NCI-H187 (cell line): ENCODE data around the gene NTRK3.
A peak's percentile ranks its signal among the peaks of the same experiment; 100 is the strongest.

ENCODE experiments used
- DNase-seq, 2 experiments: peaks; one replicate each; lab custom pipeline; 2025; lab: John Stamatoyannopoulos, UW

NTRK3 gene

DNA sequence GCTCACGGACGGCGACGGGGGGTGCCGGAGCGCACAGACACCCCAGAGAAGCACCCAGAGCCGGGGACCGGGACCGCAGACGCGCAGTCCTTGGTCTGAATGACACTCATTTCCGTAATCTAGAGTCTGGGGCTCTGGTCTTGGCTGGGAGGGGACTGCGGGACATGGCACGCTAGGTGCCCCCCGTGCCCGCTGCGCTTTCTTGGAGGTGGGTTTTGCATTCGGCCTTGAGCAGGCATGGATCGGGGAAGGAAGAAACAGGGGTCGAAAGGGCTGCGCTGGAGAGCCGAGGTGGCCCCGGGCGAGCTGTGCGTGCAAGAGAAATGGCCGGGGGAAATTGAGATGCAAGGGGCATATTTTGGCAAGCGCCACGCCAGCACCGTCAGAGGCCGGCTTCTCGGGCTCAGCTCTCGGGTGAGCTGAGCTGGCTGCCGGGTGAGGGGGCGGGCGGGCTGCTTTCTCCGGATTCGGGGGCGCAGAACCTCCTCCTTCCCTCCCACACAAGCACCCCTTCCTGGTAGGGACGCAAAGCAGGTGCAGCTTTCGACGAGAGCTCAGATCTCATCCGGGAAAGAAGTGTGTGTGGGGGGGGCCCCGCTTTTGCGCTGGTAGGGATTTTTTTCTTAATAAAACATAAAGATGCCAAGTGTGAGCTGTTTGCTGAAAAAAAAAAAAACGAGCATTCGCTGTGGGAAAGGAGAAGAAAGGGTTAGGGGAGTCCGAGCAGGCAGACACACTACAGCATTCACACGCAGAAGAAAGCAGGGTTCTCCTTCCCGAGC, 963 bp upstream of the NTRK3 start:
- DNase-seq: no peak

DNA sequence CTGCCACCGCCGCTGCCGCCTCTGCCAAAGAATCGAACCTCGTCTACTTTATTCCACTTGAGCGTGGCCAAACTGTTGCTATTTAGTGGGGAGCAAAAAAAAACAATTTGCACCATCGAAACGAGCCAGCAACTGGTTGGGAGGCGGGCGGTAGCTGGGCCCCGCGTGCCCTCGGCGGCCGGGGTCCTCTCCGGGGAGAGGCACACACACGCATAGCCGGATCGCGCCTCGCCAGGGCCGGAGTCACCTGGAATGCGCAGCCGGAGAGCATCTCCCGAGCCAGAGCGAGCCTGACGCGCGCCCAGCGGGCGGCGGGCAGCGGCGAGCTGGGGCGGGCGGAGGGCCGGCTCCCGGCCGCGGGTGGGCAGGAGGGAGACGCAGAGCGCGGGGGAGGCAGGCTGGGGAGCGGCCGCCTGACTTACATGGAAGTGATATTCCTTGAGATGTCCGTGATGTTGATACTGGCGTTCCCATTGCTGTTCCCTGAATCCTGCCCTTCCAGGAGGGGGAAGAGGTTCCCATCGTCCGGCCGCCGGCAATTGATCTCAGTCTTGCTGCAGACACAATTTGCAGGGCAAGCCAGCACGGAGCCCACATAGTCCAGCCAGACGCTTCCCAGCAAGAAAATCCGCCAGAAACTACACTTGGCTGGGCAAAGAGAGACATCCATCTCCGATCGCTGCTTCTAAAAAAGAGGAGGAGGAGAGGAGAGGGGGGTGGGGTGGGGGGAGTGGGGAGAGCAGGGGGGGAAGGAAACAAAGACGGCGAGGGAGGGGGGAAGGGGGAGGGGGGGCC, 858 bp downstream of the NTRK3 start:
- DNase-seq: no peak

DNA sequence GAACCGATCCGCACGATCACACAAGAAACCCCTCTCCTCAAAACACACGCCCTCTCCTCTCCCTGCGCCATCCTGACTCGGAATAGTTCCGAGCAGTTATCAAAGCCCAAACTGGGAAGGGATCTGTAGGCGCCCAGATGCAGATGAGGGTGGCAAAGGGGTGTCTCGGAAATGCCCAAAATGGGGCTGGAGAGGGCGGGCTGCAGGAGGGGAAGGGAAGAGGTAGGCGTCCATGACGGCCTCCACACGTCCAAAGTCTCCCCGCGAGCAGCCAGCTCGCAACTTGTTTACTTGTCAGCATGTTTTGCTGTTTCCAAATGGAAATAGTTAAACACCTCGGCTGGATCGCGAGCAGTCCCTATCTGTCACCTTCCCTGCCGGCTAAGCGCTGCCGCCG, 1.5 kb downstream of the NTRK3 start:
- no peak for DNase-seq

DNA sequence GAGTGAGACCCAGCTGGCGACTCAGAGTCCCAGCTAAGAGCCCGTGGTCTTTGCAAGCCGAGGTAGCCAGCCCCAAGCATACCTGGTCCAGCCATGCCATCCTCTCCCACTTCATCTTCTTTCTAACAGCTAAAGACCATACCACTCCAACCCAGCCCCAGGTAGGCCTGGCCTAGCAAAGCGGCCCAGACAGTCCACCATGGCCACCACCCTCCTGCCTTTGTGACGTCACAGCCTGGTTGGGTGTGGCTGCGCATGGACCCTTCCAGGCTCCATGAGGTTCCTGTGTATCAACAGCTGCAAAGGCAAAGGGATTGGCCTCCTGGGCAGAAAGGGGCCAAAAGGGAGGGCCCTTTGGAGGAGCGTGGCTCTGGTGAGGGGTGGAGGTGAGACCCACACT, 4.1 kb downstream of the NTRK3 start:
- DNase-seq: no peak

DNA sequence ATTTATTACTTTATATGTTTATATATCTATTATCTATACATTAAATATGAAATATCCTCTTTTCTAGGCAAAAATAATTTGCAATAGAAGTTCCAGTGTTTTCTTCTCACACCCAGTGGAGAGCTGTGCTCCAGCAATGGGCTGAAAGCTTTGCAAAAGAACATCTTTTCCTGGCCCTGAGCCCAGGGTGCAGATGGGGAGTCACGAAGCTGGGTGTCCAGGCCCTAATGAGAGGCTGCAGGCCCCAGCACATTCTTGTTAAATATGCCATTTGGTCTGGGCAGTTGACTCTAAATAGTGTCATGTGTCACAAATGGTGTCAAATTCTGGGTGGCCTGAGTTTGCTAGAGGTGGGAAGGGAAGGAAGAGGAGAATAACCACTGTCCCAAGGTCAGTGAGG, 5.7 kb downstream of the NTRK3 start:
- DNase-seq: no peak

DNA sequence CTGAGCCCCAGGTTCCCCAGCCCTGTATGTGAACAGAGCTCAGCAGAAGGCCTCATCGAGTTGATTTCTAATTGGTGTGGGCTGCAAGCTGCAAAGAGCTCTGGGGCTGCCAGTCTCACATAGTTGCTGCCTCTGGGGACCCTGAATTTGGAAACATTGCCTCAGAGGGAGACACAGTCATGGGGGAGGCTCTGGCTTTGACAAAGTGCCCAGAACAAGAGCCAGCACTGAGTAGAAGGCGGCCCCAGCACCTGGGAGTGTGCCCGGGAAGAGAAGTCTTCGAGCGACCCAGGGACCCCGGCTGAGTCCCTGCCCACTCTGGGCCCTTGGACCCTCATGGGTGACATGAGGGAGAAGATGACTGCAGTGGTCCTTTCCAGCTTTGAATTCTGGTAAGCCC, 7.3 kb downstream of the NTRK3 start:
- no peak for DNase-seq

DNA sequence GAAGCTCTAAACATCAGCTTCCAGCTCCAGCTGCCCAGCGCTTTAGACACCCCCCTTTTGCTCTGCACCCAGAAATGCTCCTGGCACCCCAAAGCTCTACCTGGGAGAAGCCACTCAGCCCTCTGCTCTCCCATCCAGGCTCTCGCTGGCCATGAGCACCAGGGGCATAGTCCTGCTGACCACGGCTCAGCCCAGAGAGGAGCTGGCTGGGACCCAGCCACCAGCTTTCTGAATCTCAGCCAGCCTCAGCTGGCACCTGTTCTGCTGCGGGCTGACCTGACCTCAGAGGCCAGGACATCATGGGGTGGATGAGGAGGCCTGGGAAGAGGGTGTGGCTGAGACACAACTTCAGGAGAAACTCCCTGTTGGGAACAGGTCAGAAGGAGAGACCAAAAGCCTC, 8.6 kb downstream of the NTRK3 start:
- DNase-seq: no peak

DNA sequence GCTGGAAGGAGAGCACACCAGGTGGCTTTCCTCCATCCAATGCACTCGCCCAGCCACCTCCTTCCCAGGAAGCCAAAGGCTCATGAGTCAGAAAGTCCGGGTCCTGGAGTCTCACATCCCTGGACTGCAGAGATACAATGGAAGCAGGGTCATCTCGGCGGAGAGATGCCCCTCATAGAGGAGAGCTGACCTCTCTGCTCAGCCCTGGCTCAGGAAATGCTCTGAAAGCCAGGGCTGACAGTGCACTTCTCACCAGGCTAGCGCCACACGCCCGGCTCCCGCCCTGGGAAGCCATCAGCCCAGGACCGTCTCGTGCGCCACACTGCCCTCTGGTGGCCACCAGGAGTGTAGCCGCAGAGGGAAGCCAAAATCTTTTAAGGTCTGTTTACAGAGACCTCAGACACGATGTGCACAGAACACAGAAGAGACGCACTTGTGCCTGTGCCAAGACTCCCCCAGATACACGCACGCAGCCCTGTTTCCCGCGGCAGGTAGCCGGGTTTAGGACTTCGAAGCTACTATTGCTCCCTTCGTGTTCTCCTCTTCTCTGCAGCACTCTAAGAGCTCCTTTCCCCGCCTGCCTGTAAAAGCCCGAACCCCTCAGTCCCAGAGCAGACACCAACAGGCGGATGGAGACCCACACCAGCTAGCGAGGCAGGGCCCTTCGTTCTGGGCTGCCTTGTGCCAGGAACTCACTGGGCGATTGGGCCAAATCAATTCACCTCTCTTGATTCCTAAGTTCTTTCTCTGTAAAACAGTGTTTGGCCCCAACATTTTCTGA, 9.7 kb downstream of the NTRK3 start:
- DNase-seq: peak; percentile 6 to 28

DNA sequence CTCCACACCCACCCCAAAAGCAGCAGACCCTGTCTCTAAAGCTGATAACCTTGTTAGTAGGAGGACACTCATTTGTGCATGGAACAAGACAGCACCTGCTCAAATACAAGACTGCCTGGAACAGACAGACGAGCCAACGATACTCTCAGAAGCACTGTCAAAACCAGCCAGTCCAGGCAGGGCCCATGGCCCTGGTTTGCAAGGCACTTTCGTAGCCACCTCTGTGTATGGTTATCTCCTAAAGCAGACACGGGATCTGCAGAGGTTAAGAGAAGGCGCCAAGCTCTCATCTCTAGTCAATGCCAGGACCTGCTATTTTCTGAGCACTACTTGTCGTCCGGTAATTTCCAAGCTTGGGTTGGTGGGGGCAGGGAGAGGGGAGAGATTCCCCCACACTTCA, 10.5 kb downstream of the NTRK3 start:
- DNase-seq: no peak

DNA sequence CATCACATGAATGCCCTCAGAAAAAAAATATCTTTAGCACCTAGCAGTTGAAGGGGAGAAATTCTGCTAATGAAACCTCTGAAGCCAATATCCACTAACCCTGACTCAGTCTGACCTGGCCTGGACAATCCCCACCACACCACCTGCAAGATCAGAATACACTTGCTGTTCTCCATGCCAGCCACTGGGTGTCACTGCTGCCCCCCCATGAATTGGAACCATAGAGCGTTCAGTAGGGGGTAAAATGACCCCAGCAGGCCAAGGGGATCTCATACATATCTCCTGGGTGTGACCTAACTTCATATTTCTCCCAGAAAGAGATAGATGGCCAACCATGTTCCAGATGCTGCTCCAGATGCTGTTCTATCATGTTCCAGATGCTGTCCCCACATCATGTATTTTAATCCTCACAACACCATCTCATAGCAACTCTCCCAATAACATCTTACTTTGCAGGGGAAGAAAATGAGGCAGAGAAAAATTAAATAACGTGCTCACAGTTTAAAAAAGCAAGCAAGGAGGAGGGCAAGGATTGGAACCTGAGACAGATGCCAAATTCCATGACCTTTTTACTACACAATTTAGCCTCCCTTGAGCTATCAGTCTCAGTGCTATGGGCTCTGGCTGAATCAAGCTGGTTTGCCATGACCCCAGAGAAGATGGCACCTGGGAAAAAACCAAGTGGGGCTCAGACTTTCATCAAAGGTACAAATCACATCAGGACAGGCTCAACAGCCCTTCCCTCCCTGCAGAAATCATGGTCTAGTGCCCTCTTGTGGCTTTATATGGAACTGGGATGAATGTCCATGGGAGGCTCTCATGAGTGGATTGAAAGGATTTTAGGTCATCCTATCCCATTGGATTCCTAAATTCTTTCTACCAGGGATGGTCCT, 12.4 kb downstream of the NTRK3 start:
- no peak for DNase-seq

DNA sequence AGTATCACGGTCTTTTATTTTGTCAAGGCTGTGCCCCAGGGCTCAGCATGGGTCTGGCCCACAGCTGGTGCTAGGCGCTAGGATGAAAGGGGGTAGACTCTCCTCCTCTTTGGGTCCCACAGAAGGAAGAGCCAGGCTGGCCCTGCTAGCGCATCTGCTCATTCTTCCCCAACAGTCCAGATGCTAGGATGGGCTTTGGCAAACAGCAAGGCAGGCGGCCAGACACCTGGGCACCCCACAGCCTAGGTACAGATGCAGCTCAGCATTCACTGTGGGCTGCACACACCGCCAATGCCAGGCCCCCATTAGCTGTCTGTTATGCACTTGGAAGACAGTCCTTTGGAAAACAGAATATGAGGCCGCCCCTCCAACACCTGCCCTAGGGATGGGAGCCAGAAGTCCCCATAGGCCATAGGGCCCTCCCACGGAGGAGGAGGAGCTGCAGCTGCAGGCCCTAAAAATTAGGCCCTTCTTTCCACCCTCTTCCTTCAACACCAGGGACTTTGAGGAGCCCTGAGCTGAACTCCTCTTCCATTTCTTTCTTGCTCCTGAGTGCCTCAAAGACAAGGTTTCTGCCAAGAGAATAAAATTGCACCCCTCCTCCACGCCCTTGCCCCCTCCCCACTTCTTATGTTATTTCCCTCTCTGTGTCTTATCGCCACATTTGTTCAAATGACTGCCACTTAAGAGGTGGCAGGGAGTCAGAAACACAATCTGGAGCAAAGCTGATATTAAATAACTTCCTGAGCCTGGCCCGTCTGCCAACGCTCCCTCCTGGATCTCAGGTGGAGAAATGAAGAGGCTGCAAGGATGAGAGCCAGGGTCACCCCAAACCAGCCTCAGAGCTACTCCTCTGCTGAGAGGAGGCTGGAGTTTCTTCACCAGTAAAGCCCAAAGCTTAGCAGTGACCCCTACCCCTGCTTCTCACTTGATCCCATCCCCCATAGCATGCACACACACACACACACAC, 13.7 kb downstream of the NTRK3 start:
- no peak for DNase-seq

DNA sequence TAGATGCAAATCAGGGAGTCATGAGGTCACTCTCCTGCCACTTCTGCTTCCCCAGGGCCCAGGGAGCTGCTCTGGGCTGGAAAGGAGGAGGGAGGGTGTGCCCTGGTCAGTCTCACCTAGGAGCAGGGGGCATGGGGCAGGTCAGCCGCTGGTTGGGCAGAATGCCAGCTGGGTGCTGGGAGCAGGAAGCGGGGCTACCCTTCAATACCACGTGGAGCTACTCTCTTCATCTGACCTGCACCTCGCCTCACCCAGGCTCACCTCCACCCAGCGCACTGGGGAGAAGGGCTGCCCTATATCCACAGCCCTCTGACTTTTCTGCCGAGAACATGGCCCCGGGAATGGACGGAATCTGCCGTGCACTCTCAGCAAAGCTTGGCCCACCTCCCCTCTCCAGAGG, 15.1 kb downstream of the NTRK3 start:
- DNase-seq: no peak

DNA sequence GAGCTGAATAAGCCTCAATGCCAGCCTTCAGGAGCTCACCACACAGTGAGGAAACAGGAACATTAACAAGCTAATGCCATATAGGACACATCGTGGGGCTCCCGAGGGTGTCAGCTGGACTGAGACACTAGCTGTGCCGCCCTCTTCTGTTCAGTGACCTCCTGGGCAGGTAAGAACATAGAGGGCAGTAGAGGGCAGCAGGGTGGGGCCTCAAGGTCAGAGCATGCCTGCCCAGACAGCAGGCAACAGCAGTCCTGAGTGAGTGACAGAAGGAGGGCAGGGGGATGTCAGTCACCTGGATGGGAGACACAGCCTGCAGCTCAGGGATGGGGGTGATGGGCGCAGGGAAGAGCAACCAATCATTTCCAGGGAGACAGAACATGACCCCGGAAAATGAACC, 15.5 kb downstream of the NTRK3 start:
- DNase-seq: no peak

DNA sequence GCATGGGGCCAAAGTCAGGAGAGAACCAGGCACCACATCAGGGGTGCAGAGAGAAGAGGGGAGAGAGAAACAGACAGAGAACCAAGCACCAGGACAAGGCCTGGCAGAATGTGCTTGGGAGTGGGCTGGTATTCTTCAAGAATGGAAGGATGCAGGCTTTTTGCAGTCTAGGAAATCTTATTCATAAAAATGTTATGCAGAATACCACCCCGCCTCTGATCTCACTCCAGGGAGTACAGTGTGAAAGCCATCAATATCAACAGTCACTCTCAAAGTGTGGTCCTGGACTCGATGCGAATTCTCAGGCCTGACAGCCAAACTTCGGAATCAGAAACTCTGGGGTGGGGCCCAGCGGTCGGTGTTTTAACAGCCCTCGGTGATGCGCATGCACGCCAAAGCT, 16.9 kb downstream of the NTRK3 start:
- DNase-seq: no peak

DNA sequence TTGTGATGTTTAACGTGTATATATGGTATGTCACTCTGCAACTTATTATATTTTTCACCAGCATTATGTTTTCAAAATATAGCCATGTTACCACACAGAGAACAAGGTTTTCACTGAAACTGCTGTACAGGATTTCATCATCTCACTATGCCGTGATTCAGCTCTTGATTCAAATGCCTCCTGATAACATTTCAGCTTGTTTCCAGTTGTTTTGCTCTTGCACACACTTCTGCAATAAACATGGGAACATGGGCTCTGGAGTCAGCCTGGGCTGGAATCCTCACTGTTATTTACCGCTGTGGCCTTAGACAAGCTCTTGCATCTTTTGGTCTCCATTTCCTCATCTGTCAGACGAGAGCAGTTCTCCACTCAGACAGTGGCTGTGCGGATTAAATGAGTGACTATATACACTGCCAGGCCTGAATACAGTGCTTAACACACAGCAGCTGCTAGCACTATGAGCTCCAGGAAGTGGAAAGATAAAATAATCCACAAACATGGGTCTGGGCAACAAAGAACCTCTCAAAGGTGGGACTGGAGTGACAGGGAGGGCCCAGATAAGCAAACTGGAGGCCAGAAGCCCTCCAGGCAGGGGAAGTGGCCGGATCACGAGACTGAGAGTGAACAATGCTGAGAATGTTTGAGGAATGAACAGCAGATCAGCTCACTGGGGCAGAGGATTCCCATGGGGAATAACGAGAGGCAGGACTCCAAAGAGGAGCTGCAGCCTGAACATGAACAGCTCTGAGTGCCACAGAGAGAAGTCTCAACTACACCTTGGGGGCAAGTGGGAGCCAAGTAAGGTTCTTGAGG, 17.7 kb downstream of the NTRK3 start:
- DNase-seq: no peak

DNA sequence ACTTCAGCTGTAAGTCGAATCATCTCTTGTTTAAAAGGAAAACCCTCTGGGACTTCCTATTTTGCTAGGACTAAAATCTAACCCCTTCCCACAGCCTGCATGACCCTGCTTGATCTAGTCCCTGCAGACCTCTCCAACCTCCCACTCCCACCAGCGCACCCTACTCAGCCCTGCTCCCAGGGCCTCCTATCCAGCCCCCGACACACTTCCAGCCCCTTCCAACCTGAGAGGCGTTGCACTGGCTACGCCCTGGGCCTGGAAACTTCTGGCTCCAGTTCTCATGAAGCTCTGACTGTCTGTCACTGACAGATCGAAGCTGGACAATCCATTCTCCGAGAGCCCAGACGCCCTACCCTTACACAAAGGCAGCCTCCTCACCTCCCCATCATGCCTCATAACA, 21.8 kb downstream of the NTRK3 start:
- no peak for DNase-seq

DNA sequence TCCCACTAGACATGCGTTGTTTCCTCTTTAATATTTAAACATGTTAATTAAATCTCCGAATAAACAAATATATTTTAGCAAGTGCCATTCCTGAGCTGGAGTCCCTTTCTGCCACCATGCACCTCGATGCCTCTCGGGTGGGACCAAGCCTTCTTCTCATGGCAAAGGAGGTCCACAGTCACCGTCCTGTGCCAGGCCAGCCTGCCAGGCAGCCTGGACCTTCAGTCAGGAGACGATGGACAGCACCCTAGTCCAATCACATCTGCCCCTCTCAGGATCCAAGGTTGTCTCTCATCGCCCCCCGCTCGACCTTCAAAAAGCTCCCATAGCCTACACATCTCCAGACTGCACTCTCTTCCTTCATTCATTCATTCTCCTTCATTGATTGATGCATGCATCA, 22.6 kb downstream of the NTRK3 start:
- DNase-seq: no peak

DNA sequence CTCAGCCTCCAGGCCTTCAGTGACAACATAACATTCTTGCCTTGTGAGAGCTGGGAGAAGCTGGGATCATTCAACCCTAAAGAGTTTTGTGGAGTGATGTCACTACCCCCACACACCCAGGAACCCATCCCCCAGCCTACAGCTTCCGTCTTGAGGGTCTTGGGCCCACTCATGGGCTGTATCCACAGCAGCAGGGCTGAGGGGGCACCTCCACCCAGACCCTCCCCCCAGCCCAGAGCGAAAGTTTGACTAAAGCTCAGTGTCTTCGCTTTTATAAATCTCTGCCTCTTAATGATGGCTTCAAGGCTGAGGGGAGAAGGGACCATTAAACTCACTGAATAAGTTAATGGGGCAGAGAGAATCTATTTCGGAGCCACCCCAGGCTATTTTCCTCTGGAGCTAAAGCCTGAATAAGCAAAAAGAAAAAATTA, 23.8 kb downstream of the NTRK3 start:
- no peak for DNase-seq

DNA sequence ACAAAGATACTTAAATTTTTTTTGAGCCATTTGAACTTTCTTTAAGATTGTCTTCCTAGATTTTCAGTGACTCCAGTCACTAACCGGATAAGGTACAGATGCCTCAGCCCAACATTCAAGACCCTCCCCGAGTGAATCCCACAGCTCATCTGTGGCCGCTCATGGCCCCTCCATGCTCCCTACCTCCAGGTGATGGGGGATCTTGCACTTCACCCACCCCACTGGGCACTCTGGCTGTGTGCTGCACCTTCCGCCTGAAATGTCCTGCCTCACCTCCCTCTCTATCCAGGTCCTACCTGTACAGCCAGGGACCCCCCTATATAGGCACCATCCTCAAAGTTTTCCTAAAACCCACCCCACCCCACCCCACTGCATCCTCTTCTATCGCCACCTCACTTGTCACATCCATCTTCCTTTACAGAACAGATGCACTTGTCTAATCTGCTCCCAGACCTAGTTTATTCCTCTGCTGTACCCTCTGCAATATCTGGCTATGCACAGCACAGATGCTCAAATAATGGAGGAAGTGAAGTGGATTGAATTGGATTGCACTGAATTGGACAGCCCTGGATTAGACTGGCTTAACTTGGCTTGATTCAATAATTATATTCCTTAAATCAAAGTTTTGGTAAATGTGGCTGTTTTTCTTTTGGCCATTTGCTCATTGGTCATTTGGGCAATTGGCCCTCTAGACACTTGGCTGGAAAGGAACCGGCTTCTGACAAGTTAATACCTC, 24.5 kb downstream of the NTRK3 start:
- no peak for DNase-seq
